ENCODE results near the gene SUPT20HL1. TPM values are rescaled to one million over a fixed set of nuclear protein-coding genes. Genes with fewer than 3 reads are reported as not detected.
"Not testable (repeated sequence)": the region's sequence is repeated elsewhere in the genome, so short reads cannot be mapped to it uniquely, and the experiment has no call there.

The SUPT20HL1 gene
- total RNA-seq, 1 donor from 2014 or later = not detected

DNA sequence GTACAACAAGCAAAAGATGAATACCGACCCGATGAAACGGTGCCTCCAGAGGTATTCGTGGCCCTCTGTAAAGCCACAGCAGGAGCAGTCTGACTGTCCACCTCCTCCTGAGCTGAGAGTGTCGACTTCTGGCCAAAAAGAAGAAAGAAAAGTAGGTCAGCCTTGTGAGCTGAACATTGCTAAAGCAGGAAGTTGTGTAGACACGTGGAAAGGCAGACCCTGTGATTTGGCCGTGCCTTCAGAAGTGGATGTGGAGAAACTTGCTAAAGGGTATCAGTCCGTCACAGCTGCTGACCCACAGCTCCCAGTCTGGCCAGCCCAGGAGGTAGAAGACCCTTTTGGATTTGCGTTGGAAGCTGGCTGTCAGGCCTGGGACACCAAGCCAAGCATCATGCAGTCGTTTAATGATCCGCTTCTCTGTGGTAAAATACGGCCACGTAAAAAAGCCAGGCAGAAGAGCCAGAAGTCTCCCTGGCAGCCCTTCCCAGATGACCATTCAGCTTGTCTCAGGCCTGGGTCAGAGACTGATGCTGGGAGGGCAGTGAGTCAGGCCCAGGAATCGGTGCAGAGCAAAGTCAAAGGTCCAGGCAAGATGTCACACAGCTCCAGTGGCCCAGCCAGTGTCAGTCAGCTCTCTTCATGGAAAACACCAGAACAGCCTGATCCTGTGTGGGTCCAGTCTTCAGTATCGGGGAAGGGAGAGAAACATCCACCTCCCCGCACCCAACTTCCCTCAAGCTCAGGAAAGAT is 3.2 kb downstream of the SUPT20HL1 start:
- not testable (repeated sequence) for DNase-seq

- DNase-seq = no peak
Measured at GRCh38 chrX:24364326-24364725, 3.9 kb downstream of the SUPT20HL1 start.

DNA sequence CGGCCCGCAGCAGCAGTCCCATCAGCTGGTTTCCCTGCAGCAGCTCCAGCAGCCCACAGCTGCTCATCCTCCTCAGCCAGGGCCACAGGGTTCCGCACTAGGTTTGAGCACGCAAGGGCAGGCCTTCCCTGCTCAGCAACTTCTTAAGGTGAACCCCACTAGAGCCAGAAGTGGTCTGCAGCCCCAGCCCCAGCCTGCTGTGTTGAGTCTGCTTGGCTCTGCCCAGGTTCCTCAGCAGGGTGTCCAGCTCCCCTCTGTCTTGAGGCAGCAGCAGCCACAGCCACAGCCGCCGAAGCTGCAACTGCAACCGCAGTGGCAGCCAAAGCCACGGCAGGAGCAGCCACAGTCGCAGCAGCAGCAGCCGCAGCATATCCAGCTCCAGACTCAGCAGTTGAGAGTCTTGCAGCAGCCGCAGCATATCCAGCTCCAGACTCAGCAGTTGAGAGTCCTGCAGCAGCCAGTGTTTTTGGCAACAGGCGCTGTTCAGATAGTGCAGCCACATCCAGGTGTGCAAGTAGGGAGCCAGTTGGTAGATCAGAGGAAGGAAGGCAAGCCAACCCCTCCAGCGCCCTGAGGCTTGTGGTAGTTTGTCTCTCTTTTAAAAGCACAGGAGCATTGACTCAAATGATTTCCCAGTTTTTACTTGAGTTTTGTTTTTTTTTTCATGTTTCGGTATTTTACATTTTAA is 4.6 kb downstream of the SUPT20HL1 start:
- no peak for DNase-seq

DNA sequence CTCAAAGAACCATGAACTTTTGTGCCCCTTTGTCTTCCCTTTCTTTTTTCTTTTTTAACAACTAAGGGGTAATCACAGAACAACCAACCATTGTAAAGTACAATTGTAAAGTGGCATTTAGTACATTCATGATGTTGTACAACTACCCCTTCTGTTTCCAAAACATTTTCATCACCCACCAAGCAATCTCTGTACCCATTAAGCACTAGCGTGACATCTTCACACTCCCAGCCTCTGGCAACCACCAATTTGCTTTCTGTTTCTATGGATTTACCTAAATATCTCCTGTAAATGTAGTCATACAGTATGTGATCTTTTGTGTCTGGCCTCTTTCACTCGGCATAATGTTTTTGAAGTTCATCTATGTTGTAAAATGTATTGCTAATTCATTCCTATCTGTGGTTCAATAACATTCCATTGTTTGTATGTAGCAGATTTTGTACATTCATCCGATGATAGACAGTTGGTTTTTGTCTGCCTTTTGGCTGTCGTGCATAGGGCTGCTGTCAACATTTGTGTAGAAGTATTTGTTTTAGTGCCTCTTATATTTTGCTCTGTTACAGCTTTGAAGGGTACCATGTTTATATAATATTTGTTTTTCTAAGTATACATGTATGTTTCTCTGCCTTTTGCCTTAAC is 6.4 kb downstream of the SUPT20HL1 start:
- DNase-seq = not testable (repeated sequence)

DNA sequence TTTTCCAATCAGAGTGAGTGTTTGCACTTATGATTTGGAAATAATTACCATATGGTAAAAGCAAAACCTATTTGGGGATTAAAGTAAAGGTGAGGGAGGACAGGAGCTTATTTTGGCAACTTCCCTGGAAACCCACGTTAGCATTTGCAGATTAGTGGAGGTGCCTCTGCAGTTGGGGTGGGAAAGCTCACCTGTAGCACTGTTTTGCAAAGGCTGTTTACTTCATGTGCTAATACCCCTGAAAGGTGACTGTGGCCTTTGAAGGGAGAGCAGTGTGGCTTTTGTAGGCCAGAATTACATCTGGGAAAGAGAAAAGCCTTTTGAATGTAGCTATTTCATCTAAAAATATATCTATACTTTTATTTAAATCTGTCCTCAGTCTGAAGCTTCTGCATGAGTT is 9.4 kb downstream of the SUPT20HL1 start:
- DNase-seq = no peak

DNA sequence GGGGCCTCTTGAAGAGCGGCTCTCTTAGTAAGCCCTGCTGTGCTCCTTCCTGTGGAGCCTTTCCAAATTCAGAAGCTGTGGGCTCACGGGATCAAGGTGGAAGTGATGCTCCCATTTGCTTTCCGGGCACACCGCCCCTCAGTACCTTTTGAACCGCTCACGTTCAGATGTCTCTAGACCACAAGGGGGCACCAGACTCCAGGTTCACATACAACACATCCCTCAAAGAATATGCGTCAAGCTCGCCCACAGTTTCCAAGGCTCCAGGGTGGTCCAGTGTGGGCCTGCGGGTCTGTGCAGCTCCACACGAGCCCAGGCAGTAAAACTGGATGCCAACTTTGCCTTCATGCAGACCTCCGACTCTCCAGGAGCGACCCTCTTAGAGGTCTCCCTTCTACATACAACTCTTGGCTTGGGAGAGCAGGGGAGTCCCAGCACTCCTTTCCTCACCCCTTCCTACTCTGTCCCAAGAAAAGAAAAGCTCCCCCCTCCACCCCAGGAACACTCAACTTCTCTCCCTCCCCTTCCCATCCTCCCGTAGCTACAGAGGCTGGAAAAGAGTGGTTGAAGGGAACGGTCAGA is 11.0 kb downstream of the SUPT20HL1 start:
- peak; percentile 74 for DNase-seq

GRCh38 chrX:24372021-24372763 is 11.8 kb downstream of the SUPT20HL1 start:
- DNase-seq = no peak

GRCh38 chrX:24375600-24376131 is 15.2 kb downstream of the SUPT20HL1 start:
- DNase-seq = no peak

DNA sequence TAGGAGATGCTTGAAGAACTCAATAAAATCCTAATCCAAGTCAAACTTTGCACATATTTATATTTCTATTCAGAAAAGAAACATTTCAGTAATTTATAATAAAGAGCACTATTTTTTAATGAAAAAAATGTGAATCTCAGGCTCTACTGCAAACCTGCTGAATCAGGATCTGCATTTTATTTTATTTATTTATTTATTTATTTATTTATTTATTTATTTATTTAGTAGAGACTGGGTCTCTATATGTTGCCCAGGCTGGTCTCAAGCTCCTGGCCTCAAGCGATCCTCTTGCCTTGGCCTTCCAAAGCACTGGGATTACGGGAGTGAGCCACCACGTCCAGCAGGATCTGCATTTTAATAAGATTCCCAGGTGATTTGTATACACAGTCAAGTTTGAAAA is 16.0 kb downstream of the SUPT20HL1 start:
- no peak for DNase-seq

- DNase-seq = no peak
Measured at GRCh38 chrX:24377195-24377594, 16.8 kb downstream of the SUPT20HL1 start.

DNA sequence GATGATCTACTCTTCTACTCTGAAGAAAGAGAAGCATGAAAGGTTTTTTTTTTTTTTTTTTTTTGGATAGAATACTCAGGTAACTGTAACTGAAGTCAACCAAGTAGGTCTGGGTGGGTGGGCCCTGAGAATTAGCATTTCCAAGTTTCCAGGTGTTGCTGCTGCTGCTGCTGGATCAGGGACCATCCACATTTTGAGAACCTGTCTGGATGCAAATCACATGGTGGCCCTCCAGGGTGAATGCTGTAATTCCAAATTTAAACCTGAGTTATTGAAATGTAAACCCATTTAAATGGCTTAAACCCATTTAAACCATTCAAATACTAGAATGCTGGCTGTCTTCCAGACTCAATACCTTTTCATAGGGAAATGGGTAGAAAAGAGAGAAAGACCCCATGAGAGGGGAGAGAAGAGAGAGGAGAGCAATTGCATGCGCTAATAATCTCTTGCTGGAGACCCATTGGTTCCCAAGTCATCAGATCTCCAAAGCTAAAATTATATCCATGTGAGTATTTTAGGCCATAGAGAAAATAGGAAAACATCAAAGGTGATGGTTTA is 17.6 kb downstream of the SUPT20HL1 start:
- DNase-seq = no peak

DNA sequence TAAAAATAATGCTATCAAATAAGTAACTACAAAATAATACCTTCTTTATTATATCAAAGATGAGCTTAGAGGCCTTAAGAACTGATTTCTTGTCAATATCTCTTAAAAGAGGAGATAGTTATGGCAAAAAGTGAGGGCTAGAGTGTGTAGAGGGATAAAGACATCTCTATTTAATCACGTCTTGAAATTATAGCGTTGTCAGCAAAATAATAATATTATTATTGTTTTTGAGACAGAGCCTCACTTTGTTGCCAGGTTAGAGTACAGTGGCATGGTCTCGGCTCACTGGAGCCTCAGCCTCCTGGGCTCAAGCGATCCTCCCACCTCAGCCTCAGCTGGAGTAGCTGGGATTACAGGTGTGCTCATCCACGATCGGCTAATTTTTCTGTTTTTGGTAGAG is 18.3 kb downstream of the SUPT20HL1 start:
- DNase-seq = no peak

- no peak for DNase-seq
Measured at GRCh38 chrX:24380262-24381187, 20.1 kb downstream of the SUPT20HL1 start.

DNA sequence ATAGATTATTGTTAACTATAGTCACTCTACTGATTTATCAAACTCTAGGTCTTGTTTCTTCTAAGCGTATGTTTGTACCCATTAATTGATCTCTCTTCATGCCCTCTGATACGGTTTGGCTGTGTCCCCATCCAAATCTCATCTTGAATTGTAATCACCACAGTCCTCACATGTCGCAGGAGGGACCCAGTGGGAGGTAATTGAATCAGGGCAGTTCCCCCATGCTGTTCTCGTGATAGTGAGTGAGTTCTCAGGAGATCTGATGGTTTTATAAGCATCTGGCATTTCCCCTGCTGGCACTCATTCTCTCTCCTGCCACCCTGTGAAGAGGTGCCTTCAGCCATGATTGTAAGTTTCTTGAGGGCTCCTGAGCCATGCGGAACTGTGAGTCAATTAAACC is 21.9 kb downstream of the SUPT20HL1 start:
- DNase-seq = not testable (repeated sequence)

- no peak for DNase-seq
Measured at GRCh38 chrX:24387724-24388123, 27.3 kb downstream of the SUPT20HL1 start.

DNA sequence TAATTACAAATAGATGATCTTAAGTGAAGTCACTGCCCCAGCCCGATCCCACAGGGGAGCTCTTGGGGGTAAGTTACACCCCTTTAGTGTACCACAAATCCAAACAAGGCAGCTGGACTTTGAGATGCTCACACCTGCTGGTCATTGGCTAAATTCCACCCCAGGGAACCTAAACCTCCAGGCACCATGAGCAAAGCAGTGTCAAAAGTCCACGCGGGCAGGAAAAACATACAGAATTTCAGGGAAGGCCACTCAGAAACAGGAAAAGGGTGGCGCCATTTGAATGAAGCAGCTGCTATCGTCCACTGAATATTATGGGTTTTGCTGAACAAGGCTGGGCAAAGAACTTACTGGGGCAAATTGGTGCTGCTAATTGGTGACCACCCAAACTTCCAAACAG is 30.9 kb downstream of the SUPT20HL1 start:
- no peak for DNase-seq

- no peak for DNase-seq
Measured at GRCh38 chrX:24391843-24392242, 31.4 kb downstream of the SUPT20HL1 start.

- DNase-seq = no peak
Measured at GRCh38 chrX:24392709-24393108, 32.3 kb downstream of the SUPT20HL1 start.

DNA sequence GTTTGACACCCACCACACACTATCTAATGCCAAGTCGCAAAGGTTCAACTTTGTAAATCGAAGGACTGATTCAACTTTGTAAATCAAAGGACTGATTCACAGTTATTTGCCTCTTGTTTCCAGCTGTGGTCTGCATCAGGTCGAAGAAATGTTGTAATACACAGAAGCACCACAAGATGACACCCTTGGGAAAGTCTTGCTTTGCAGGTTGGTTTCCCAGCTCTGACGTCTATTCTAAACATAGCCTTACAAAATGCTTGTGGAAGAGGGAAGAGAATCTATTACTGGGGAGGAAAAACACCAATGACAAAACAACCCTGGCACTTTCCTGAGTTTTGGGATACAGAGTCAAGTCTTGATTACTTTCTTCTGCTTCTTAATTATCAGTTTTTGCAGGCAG is 35.3 kb downstream of the SUPT20HL1 start:
- DNase-seq = peak; percentile 76

DNA sequence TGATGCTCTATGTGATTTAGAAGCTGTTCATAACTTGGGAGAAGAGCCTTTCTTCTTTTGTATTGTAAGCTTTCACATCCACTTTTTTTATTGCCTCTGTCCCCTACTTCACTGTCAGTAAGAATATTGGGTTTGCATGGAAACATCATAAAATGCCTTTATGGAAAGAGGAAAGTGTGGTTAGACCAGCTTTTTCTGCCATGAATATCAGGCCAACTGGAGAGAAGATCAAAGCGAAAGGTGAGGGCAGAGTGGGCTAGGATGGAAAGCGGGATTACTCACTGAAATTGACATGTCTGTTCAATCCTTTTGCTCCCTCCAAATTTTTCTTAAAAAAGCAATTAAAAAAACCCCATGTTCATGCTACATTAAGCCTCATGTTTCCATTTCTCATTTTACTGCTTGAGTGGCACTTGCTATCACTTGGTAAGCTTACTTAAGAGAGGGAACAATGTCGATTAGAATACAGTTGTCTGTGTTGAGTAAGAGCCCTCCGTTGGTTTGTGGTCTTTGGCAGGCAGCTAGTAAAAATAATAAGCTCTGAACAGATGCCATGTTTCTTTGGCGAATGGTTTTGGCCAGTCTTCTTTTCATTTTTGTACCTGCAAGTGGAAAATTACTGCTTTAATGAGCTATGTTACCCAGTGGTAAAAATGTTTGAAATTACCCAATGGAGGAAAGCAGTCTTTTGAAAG is 35.9 kb downstream of the SUPT20HL1 start:
- no peak for DNase-seq
